C4-2B (cell line): ENCODE results near the gene MYZAP.

Experiments
- CTCF ChIP-seq: fragments of 450-650 bp; conservative IDR thresholded peaks from 2 replicates; pipeline ENCODE4 v1.5.1; 2017; ENCODE audit warnings: mild to moderate bottlenecking
- ZFX ChIP-seq: fragments of 450-650 bp; IDR thresholded peaks from 2 replicates; pipeline ENCODE4 v1.6.1; 2017

GRCh38 chr15:57649138-57649537 is 57.4 kb downstream of the MYZAP start:
- TF ChIP-seq CTCF (no peak), ZFX (no peak)
